Measurements from ENCODE around the gene AHDC1.

Gene AHDC1

DNA sequence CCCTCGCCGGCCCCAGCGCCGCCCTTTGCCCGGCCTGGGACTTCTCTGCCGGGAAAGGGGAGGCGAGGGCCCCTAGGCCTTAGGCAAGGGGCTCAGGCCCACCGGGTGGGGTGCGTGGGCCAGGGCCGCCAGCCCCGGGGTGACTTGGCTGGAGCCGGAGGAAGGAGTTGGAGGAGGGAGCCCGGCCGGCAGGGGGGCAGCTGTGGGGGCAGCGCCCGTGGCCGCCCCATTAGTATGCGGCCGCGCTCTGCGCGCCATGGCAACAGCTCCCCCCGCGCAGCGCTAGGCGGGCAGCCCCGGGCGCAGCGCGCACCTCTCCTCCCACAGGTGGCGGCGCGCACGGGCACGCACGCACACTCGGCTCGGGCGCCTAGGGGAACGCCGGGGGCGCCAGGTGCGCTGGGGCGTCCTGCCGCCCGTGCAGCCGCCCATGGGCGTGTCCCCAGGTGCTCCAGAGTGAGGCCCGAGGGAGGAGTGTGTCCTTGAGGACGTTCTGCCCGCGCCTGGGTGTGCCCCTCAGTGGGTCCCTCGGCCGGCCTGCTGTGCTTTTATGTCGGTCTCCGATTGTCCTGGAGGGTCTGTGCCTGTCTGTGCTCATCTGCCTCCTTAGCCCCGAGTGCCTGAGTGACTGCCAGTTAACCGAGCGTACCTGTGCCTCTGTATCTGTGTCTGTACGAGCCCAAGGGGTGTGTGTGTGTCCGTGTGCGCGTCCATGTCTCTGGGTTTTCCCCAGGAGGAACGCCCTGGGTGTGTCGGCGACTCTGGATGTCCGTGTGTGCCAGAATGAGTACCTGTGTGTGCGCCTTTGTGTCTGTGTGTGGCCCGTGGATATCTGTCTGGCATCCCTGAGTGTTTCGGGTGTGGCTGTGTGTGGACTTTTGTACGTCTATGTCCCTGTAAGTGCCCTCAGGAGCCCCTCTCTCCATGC, 75.8 kb downstream of the AHDC1 start:
- no peak for DNase-seq

DNA sequence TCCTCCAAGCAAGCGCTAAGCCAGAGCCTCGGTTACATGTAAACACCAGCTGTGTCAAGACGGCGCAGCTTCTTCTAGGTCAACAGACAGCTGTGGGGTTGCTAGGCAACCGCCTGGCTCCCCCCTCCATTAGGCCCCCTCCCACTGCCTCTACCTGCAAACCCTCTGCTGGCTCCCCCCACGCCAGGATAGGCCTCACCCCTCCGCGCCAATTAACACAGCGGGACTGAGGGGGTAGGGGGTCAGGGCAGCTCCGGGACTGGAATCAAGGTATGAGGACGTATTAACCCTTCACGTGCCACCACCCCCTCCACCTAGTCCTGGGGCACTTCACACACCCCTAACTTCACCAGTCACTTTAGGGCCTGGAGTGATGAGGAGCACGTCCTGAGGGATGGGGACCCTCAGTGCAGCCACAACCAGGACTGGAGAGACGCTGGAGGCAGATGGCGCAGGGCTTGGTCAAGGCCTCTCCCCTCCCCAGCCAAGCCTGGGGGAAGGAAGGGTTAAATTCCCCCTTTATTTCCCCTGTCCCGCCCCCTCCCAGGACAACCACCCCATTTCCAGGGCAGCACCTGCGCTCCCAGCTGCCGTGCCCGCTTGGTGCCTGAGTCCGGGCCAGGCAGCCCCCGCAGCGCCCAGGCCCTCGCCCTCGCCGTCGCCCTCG, 76.6 kb downstream of the AHDC1 start:
- no peak for DNase-seq

DNA sequence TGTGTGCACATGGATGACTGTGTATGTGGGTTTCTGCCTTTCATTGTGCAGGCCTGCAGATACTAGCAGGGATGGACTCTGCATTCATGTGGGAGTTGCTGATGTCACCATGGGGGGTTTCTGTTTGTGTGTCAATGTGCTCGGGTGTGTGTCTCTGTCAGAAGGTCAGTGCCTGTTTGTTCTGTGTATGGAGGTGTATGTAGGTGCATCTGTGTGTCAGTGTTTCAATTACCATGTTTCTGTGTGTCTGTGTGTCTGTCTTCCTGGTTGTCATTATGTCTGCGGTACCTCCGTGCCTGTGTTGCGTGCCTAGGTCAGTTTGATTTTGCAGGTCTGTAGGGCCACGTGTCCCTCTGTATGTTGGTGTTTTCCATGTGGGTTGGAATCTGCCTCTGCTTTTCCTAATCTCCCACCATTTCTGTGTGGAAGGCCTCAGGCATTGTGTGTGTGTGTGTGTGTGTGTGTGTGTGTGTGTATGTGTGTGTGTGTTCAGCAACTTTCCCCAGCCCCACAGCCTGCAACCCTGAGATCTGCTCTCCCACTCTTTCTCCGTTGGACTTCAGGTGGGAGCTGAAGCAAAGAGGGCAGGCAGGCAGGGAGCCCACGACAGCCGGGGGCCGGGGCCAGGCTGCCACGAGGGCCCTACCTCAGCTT, 77.2 kb downstream of the AHDC1 start:
- DNase-seq: no peak

DNA sequence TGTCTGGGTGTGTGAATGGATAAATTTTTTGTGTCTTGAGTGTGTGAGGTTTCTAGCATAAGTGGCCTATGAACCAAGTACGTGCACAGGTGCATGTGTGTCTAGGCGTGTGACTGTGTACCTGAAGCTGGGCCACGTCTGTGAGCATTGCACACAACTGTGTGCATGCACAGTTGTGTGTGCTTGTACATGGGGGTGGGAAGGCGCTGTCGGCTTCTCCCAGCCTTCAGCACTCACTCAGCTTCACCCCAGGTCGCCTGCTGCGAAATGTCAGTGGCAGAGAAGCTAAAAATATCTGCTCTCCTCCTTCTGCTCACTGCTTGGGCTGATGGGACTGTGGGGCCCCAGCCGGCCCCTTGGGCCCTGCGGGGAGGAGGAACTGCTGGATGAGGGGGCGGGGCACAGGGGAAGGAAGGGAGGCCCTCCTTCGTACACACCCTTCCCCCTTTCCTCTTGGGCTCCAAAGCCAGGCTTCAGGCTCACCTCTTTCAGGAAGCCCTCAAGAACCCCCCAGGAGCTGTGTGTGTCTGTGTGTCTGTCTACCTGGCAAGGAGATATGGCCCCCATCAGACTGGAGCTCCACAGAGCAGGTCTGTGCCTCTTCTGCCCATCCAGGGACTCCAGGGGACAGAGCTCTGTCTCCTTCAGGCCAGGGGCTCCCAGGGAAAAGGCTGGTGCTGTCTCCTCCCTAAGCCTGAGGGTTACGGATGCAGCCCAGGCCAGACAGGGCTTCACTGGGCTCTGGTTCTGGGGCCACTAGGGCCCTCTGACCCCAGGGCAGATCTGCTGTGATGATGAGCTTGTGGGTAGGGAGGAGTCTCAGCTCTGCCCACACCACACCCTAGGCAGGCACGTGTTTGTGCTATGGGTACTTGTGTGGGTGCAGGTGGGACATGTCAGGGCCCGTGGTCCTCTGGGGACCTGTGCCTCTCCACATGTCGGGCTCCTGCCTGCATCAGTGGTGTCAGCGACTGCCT, 78.4 kb downstream of the AHDC1 start:
- DNase-seq: no peak

DNA sequence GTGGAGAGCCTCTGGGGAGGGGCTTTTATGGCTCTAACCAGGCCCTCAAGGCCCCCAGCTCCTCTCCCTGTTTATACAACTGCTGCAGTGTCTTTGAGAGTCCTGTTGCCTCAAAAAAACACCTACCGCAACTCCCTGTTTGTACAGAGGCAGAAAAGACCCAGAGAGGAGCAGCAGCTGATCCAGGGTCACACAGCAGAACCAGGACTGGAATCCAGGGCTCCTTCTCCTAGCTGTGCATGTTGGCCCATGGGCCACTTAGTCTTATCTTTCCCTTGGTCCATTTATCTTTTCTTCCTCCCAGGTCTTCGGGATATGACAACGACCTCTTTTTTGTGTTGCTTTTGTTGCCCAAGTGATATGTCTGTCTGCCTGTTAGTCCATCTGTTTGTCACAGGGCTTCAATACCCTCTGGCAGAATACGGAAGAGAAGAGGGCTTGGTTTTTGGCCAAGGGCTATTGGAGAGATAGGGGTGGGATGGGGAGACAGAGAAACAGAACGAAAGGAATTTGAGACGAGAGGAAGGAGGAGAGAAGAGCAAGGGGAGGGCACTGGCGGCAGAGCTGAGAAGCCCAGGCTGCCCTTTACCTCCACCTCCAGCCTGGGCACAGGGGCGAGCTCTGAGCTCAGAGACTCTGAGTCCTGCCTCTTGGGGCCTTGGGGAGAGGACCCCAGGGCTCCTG, 80.5 kb downstream of the AHDC1 start:
- no peak for DNase-seq

DNA sequence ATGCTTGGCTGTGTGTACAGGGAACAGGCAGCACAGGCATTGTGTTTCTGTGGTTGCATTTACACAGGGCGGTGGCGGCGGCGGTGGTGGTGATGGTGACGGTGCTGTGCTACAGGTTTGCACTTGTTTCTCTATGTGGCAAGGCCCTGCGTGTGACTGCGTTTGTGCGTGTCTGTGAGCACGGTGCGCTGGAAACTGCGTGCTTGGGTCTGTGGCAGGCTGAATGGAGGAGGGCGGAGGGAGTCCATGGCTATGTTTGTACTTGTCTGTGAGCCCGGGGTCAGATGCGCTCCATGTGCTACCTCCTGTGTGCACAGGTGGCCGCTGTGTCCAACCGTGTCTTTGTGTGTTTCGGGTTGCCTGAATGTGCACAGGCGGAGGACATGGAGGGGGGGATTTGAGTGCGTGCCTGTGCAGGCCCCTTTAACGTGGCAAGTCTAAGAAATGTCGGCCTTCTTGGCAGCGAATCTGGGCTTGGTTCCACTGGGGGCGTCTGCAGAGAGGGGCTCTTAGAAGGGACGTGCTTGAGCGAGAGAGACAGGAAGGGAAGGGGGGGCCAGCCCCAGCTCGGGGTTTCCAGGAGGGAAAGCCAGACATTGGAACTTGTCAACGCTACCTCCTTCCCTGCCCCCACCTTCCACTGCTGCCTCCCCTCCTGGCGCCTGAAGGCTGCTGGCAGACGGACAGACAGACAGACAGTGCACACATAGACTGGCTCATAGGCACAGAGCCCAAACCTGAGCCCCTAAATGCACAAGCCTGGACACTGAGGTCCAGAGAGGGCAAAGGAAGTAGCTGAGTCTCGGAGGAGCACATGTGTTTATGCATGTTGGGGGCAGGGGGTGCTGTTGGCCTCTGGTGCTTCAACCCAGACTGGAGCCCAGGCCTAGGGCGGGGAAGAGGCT, 81.3 kb downstream of the AHDC1 start:
- DNase-seq: no peak

DNA sequence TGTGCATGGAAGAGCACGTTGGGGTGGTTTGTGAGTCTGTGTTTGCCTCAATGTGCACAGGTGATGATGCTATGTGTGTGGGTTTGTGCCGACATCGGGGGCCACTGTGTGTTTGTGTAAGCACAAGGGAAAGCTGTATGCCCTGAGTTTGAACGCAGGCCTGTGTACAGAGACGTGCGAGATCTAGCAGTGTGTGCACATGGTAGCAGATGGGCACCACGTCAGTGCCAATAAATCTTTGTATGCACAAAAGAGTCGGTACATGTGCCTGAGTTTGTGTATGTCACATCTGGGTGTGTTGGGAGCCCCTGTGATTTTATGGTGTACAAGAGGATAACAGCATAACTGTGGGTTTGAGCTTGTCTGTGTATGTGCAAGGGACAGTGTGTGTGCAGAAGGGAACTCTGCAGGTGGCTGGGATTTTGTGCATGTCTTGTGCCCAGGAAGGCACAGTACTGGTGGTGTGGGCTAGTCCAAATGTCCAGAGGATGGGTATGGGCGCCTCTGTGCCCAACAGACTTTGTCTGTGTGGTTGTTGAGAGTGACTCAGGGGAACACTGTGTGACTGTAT, 82.0 kb downstream of the AHDC1 start:
- no peak for DNase-seq

DNA sequence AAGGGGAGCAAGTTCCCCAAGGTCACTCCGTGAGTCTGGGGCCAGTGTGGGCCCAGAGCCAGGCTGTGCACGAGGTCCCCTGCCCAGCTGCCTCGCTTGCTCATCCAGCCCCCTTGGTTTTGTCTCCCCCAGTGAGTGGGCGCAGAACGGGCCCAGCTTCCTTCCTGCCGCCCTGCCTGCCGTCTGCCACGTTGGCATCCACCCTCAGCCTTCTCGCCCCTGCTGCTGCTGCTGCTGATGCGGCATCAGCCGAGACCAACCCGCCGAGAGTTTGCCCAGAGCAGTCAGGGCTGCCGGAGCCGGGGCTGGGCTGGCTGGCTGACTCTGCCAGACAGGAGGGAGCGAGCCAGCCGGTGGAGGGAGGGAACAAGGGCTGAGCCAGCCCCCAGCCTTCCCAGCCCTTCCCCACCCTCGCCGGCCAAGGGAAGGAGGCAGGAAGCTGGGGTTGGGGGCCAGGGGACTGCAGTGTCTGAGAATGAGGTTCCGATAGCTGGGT, 82.6 kb downstream of the AHDC1 start:
- no peak for DNase-seq

DNA sequence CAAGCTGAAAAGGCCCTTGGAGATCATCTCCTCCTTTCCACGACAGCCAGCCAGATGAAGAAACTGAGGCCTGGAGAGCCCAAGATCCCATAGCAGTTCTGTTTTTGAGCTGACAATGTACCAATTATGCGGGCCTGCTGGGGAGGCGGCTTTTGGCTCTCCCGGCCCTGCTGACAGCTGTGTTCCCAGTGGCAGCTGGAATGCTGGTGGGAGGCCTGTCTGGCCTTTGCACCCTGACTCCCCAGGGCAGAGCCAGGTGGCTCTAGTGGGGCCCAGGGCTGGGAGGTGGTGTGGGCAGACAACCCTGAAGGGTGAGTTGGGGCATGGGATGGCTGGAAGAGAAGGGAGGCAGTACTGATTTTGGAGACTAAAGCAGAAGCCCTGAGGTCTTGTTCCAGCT, 83.3 kb downstream of the AHDC1 start:
- no peak for DNase-seq

DNA sequence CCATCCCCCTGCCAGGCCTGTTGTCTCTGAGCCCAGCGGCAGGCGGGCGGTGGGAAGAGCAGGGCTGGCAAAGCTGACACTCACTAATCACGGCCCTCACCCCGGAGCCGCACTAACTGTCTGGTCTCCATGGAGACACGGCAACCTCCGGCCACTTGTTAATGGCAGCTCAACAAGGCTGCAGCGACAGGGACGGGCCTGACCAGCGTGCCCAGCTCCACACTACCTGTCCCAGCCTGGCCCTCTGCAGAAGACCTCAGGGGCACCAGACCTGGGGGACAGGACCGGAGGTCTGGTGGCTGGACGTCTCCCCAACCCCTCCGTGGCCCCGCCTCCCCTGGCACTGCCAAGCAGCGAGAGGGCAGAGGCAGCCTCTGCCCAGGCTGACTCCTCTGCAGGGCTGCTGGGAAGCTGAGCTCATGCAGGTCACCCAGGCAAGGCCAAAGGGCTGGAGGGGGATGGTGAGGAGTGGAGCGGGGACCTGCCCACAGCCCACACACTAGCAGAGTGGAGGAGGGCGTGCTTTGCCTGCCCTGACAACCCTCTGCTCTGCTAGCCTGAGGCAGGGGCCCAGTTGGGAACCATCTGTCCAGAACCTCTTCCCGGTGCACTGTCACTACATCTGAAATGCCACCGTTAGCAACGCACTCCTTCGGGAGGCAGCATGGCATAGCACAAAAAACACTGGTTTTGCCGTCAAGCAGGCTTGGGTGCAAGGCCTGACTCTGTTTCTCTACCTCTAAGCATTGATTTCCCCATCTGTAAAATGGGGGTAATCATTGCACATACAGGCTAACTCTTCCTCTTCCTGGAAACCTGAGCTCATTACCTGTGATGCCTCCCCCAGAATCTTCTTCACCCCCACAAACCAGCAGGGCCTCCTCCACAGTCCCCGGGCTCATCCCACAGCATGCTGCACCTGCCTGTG, 84.3 kb downstream of the AHDC1 start:
- no peak for DNase-seq

DNA sequence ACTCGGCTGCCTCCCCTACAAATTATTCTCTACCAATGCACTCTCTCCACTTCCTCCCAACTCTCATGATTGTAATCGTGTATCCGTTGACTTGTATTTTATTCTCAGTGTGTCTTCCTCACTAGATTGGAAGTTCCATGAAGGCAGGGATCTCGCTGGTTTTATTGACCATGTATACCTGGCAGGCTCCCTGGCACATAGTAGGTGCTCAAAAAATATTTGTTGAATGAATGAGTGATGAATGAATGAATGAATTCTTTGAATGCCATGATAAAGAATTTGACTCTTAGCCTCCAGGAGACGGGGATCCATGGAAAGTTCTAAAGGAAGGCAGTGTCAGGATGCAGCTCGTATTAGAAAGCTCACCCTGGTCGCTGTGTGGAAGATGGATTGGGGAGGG, 85.1 kb downstream of the AHDC1 start:
- no peak for DNase-seq

DNA sequence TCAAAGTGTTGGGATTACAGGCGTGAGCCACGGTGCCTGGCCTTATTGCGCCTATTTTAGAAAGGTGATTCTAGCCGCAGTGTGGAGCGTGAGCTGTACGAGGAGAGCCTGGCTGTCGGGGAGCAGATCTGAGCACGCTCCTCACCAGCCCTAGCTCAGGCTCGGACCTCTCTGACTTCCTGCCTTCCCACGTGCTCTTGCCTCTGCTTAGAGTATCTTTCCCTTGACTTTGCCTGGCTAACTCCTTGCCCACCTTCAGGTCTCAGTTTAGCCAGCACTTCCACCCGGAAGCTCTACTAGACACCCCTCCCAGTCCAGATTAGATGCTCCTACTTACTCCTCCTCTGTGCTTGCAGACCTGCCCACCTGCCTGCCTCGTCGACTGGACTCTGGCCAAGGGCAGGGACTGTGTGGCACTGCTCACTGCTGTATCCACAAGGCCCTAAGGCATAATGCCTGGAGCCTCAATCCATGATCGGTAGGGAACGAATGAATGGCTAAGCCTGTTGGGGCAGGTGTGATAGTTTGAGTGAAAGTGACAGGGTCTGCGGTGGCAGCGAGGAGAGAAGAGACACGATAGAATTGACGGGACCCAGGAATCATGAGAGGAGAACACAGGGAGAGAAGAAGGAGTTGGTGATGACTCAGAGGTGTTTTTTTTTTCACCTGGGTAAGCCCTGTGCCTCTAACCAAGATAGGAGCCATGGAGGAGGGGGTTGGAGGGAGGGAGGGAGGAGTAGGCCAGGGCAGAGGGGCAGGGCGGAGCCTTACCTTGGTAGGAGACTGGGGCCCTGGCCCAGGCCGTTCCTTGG, 85.8 kb downstream of the AHDC1 start:
- DNase-seq: no peak

DNA sequence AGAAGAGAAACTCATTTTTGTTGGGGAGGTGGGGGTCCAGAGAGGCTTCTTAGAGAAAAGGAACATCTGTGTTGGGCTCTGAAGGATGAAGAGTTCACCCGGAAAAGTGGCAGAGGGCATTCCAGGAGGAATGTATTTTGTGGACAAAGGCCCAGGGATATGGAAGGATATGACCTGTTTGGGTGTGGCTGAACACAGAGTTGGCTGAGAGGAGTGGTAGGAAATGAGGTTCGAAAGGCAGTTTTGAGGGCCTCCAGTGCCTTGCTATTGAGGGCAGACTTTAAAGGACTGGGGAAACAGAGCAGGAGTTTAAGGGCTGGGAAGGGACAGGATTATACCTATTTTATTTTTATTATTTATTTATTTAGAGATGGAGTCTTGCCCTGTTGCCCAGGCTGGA, 86.6 kb downstream of the AHDC1 start:
- no peak for DNase-seq

DNA sequence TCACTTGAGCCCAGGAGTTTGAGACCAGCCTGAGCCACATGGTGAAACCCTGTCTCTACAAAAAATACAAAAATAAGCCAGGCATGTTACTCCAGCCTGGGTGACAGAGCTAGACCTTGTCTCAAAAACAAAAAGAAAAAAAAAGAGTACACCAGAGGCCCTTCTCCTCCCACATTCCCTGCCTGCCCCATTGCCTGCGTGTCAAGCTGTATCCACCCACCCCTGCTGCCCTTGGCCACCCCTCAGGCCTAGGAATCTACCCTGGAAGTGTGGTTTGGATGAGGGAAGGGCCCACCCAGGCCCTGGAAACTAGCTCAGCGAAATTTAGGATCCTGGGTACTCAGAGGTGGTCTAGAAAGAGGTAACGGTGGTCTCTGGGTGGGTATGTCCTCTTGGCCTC, 88.3 kb downstream of the AHDC1 start:
- no peak for DNase-seq

DNA sequence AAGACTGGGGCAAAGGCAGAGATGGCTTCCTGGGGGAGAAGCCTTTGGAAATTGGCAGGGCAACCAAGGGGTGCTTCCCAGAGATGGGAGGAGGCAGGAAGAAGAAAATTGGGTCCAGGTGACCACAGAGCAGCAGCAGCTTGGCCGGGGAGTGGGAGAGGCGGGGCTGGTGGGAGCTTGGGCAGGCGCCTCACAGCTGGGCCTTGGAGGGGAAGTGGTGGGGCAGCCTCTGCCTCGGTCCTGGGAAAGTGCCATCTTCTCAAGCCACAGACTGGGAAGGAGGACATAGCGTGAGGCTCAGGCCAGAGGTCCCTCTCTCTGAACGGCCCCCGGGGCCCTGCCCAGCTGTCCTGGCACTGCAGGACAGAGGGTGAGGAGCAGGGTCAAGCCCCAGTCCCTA, 90.0 kb downstream of the AHDC1 start:
- no peak for DNase-seq

DNA sequence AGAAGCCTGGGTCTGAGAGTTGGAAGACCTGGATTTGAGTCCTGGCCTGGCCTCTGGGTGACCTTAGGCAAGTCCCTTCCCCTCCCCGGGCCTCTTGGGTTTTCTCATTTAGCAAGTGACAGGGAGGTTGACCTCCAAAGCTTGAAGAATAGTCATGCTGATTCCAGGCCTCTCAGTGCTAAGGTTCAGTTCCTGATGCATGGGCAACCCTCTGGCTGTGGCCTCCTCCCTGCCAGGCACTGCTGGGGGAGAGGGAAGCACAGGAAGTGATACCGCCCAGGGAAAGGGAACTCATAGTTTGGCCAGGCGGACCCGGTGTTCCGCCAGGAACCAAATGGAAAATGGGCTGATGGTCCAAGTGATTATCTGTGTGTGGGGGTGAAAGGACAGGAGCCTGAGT, 90.4 kb downstream of the AHDC1 start:
- no peak for DNase-seq

DNA sequence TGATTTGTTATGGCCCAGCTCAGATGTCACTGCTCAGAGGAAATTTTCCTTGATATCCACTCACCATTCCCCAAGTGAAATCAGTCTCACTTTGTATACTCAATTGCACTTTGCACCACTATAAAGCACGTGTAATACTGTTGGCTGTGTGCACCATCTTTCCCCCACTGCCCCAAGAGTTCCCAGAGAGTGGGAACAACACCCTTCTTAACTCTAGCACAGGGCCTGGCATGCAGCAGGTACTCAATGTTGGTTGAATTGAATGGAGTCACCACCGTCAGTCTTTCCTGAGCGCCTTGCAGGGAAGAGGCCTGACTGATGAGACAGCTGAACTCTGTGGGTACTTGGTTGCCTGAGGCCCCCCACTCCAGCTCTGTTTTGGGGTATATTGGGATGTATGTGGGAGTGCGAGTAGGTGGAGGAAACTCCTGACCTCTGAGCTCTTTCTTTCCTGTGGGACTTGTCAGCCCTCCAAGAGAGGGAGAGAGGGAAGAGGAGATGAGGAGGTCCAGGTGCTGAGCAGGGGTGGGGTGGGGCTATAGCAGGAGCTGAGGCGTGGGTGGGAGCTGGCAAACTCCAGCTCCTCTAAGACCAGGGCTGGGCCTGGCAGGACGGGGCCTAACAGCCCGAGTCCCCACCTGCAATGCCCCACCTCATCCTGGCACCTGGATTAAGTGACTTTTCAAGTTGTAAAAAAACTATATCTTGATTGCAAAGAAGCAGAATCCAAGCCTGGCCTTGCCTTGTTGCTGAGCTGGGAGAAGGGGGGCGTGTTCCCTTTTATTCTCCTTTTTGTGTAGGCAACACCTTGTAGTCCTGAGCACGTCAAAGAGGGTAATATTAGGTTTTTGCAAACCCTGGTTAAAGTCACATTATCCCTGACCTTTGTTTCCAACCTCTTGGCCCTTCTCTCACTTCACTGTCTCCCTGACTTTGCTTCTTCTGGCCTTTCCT, 94.5 kb downstream of the AHDC1 start:
- no peak for DNase-seq
